Choroid plexus epithelial cell (primary cell): ENCODE measurements around the gene POLR2H.
A peak's percentile ranks its signal among the peaks of the same experiment; 100 is the strongest.

ENCODE experiments used
- DNase-seq: peaks from one replicate; pipeline ENCODE4 v3.0.0-alpha.2; 2010; ENCODE audit warnings: low read depth
- H3K4me3 ChIP-seq: 2 replicates; pipeline ENCODE4 v1.5.1; 2011; ENCODE audit warnings: low read depth, mild to moderate bottlenecking, control low read depth, low read length, moderate library complexity
- CTCF ChIP-seq: conservative IDR thresholded peaks from 2 replicates; pipeline ENCODE4 v1.5.1; 2011; ENCODE audit warnings: low read depth, mild to moderate bottlenecking, control low read depth, inconsistent platforms, low read length, moderate library complexity

Gene POLR2H

GRCh38 chr3:184361532-184361931, at the start of gene POLR2H, which contains the start of gene CLCN2:
POLR2H (plus strand) TSS chr3:184361710; CDS start chr3:184363493, 1,783 bp downstream.
CLCN2 (minus strand) TSS chr3:184361605; CDS start chr3:184361479, 126 bp downstream.
- DNase-seq, result peak; percentile 37
- no peak for TF ChIP-seq CTCF
- H3K4me3 ChIP-seq, result peak within 1 kb of the TSS; percentile 81

GRCh38 chr3:184314363-184314699, 47.2 kb upstream of the POLR2H start, which contains the start of gene EIF4G1:
EIF4G1 (plus strand) TSS chr3:184314606; CDS start chr3:184315797, 1,191 bp downstream.
- no peak for TF ChIP-seq CTCF
- DNase-seq, result peak; percentile 97
- peak within 1 kb of the TSS; percentile 89 for H3K4me3 ChIP-seq

GRCh38 chr3:184314700-184315542, 46.6 kb upstream of the POLR2H start:
- H3K4me3 ChIP-seq, result peak overlapping the region; percentile 89
- TF ChIP-seq CTCF, result no peak
- peak; percentile 83 for DNase-seq

- no peak for TF ChIP-seq CTCF
- DNase-seq, result no peak
- peak overlapping the region; percentile 89 for H3K4me3 ChIP-seq
Measured at GRCh38 chr3:184315543-184315867, 46.0 kb upstream of the POLR2H start.

GRCh38 chr3:184315871-184316661, 45.4 kb upstream of the POLR2H start:
- DNase-seq, result peak; percentile 47
- H3K4me3 ChIP-seq, result peak overlapping the region; percentile 89
- no peak for TF ChIP-seq CTCF

GRCh38 chr3:184316792-184317191, 44.7 kb upstream of the POLR2H start:
- no peak for TF ChIP-seq CTCF
- H3K4me3 ChIP-seq, result peak overlapping the region; percentile 89
- peak; percentile 12 for DNase-seq
